ENCODE results near the gene B4GAT1.

DNA sequence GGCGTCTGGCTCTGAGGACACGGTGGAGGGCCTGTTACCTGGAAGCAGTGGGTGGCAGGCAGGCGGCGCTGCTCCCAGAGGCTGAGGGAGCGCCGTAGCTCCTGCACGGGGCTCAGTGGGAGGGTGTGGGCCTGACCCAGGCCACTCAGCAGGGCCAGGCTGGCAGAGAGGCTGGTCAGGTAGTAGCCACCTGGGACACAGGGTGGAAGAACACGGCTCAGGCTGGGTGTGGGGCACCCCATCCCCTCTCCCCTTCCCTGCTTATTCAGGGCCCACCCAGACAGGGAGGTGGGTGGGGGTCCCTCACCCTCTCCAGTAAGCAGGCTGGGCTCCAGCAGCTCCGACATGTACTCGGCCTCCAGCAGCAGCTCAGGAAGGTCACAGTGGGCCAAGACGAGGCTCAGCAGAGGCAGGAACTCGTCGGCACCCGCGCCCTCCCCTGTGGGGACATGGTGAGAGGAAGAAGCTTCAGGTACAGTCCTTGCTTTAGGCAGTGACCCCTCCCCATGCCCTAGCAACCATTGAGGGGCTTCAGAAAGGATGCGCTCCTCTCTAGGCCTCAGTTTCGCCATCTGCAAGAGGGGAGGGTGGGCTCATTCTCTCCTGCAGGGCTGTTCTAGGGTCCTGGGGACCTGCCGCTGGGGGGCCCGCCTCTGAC, 14.1 kb downstream of the B4GAT1 start:
- TF ChIP-seq, protein P1, sequence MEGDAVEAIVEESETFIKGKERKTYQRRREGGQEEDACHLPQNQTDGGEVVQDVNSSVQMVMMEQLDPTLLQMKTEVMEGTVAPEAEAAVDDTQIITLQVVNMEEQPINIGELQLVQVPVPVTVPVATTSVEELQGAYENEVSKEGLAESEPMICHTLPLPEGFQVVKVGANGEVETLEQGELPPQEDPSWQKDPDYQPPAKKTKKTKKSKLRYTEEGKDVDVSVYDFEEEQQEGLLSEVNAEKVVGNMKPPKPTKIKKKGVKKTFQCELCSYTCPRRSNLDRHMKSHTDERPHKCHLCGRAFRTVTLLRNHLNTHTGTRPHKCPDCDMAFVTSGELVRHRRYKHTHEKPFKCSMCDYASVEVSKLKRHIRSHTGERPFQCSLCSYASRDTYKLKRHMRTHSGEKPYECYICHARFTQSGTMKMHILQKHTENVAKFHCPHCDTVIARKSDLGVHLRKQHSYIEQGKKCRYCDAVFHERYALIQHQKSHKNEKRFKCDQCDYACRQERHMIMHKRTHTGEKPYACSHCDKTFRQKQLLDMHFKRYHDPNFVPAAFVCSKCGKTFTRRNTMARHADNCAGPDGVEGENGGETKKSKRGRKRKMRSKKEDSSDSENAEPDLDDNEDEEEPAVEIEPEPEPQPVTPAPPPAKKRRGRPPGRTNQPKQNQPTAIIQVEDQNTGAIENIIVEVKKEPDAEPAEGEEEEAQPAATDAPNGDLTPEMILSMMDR (IDR thresholded peaks at IDR 0.05), result no peak
- TF ChIP-seq EZH2 (IDR thresholded peaks at IDR 0.05; ENCODE audit: borderline replicate concordance, insufficient read depth, low read depth, low read length, poor library complexity, severe bottlenecking), result no peak
